SK-N-SH (cell line): Measurements from ENCODE around the gene CXCR5. TPM values are rescaled to one million over a fixed set of nuclear protein-coding genes. Genes with fewer than 3 reads are reported as not detected.

Source experiments
- CTCF ChIA-PET: fragments of 300-600, 350-600 bp; formaldehyde crosslinking; extraction: SDS; loops from one replicate; lab custom pipeline; 2021; lab: Yijun Ruan, JAX
- POLR2A ChIA-PET: fragments of 350-600 bp; sonication (Branson Sonifier 250); formaldehyde crosslinking; extraction: SDS; loops from one replicate; lab custom pipeline; 2020; ENCODE audit warnings: antibody characterized with exemption, inconsistent platforms; lab: Yijun Ruan, JAX
- DNase-seq: peaks from one replicate; pipeline ENCODE4 v3.0.0; 2012
- H2AFZ ChIP-seq: fragments of 200-600 bp; sonication (generic); 2 replicates; pipeline ENCODE4 v1.8.1; 2016; ENCODE audit warnings: antibody characterized with exemption, mild to moderate bottlenecking, low read depth
- H3F3A ChIP-seq: fragments of 200-600 bp; sonication (generic); replicated peaks from 2 replicates; pipeline ENCODE3; 2016; ENCODE audit warnings: antibody characterized with exemption, mild to moderate bottlenecking; ENCODE audit not compliant: insufficient read depth
- H3K27ac ChIP-seq, 2 experiments: fragments of 200-500 bp in 1 of 2; fragments of 200-600 bp in 1 of 2; sonication (Bioruptor generic) in 1 of 2; sonication (generic), shearing (Covaris generic) in 1 of 2; 2 replicates each; pipeline versions ENCODE4 v1.5.1 to v1.6.1; 2014 to 2016; ENCODE audit warnings: low read depth in 2 of 2, inconsistent platforms in 1 of 2, low read length in 1 of 2, mild to moderate bottlenecking in 1 of 2, mixed read lengths in 1 of 2
- H3K27me3 ChIP-seq: fragments of 200-600 bp; sonication (generic), shearing (Covaris generic); 2 replicates; pipeline ENCODE4 v1.6.1; 2016; ENCODE audit warnings: mixed run types; ENCODE audit not compliant: insufficient read depth
- H3K36me3 ChIP-seq, 2 experiments: fragments of 200-500 bp in 1 of 2; fragments of 200-600 bp in 1 of 2; sonication (Bioruptor generic) in 1 of 2; sonication (generic) in 1 of 2; replicated peaks in 1 of 2; 2 replicates each; pipeline versions ENCODE3 to v1.5.1; 2014 to 2016; ENCODE audit warnings: low read length in 1 of 2, mild to moderate bottlenecking in 1 of 2; ENCODE audit not compliant: insufficient read depth in 2 of 2, control insufficient read depth in 1 of 2
- H3K4me1 ChIP-seq, 2 experiments: fragments of 200-500 bp in 1 of 2; fragments of 200-600 bp in 1 of 2; sonication (Bioruptor generic) in 1 of 2; sonication (generic), shearing (Covaris generic) in 1 of 2; 2 replicates each; pipeline versions ENCODE4 v1.5.1 to v1.6.1; 2014 to 2016; ENCODE audit warnings: low read depth in 1 of 2, low read length in 1 of 2, mixed run types in 1 of 2; ENCODE audit not compliant: insufficient read depth in 2 of 2, control insufficient read depth in 1 of 2
- H3K4me2 ChIP-seq: fragments of 200-600 bp; sonication (generic), shearing (Covaris generic); 2 replicates; pipeline ENCODE4 v1.6.1; 2017; ENCODE audit warnings: mixed run types
- H3K4me3 ChIP-seq, 2 experiments: fragments of 200-500 bp in 1 of 2; fragments of 200-600 bp in 1 of 2; sonication (Bioruptor generic) in 1 of 2; sonication (generic), shearing (Covaris generic) in 1 of 2; 2 replicates each; pipeline versions ENCODE4 v1.5.1 to v1.8.1; 2014 to 2016; ENCODE audit warnings: low read depth in 2 of 2, inconsistent platforms in 1 of 2, low read length in 1 of 2, mild to moderate bottlenecking in 1 of 2, mixed read lengths in 1 of 2, moderate library complexity in 1 of 2
- H3K79me2 ChIP-seq: fragments of 200-600 bp; sonication (generic); 2 replicates; pipeline ENCODE4 v1.8.1; 2017; ENCODE audit warnings: mild to moderate bottlenecking; ENCODE audit not compliant: insufficient read depth
- H3K9ac ChIP-seq: fragments of 200-600 bp; sonication (generic); 2 replicates; pipeline ENCODE4 v1.6.1; 2017; ENCODE audit warnings: mixed run types
- H3K9me2 ChIP-seq: fragments of 200-600 bp; sonication (generic); 2 replicates; pipeline ENCODE4 v1.6.1; 2017; ENCODE audit warnings: mixed run types
- H3K9me3 ChIP-seq: fragments of 200-600 bp; sonication (generic); 2 replicates; pipeline ENCODE4 v1.6.1; 2017; ENCODE audit warnings: mixed run types, mild to moderate bottlenecking, moderate library complexity
- H4K20me1 ChIP-seq: fragments of 200-600 bp; sonication (generic); 2 replicates; pipeline ENCODE4 v1.6.1; 2017; ENCODE audit warnings: mild to moderate bottlenecking, mixed run types; ENCODE audit not compliant: insufficient read depth
- ELF1 ChIP-seq: IDR thresholded peaks from 2 replicates; pipeline ENCODE4 v1.4.0; 2012
- EP300 ChIP-seq, 2 experiments: IDR thresholded peaks; 2 replicates each; pipeline versions ENCODE4 v1.4.0 to v1.6.1; 2012; ENCODE audit warnings: borderline replicate concordance in 1 of 2, low read depth in 1 of 2, low read length in 1 of 2
- GABPA ChIP-seq: IDR thresholded peaks from 2 replicates; pipeline ENCODE4 v1.4.0; 2012; ENCODE audit warnings: low read depth, mild to moderate bottlenecking
- GATA2 ChIP-seq: sonication (generic); formaldehyde crosslinking; IDR thresholded peaks from 2 replicates; pipeline ENCODE4 v1.5.0; 2020; ENCODE audit warnings: mild to moderate bottlenecking, missing genetic modification reagents
- NFIC ChIP-seq: IDR thresholded peaks from 2 replicates; pipeline ENCODE4 v1.4.0; 2012; ENCODE audit warnings: borderline replicate concordance
- RXRA ChIP-seq: IDR thresholded peaks from 2 replicates; pipeline ENCODE4 v1.4.0; 2012; ENCODE audit warnings: low read depth, mild to moderate bottlenecking, borderline replicate concordance
- SIN3A ChIP-seq: IDR thresholded peaks from 2 replicates; pipeline ENCODE4 v1.6.1; 2012; ENCODE audit warnings: low read depth, mild to moderate bottlenecking, low read length, moderate library complexity, borderline replicate concordance
- TCF12 ChIP-seq: IDR thresholded peaks from 2 replicates; pipeline ENCODE4 v1.4.0; 2012
- WGBS: methylation state at CpG from one replicate; pipeline ENCODE4 v1.1.6; 2017; ENCODE audit warnings: low lambda C conversion rate; 5-methylcytosine and 5-hydroxymethylcytosine counted together
- polyA plus RNA-seq, 3 experiments: library from polyadenylated mRNA; depleted of rRNA; stranded (reverse); fragments of >200 nt; gene quantifications; 2 replicates each; pipeline ENCODE4 v1.2.3, GENCODE V29; 2012
- TF ChIP-seq, protein P1 (sequence below): IDR thresholded peaks from 2 replicates; pipeline ENCODE4 v1.6.1; 2012; ENCODE audit warnings: mild to moderate bottlenecking, low read depth, low read length, moderate library complexity
- TF ChIP-seq, protein P2 (sequence below): fragments of 150-350 bp; IDR thresholded peaks from 2 replicates; pipeline ENCODE4 v1.6.1; 2017; ENCODE audit warnings: antibody characterized with exemption, low read length, low read depth, borderline replicate concordance
- TF ChIP-seq, protein P3 (sequence below): IDR thresholded peaks from 2 replicates; pipeline ENCODE4 v1.4.0; 2012; ENCODE audit warnings: low read depth, borderline replicate concordance

The CXCR5 gene
- polyA plus RNA-seq, 1 of the 3 experiments (the other 2 are of a cell fraction), result 0.02 TPM

DNA sequence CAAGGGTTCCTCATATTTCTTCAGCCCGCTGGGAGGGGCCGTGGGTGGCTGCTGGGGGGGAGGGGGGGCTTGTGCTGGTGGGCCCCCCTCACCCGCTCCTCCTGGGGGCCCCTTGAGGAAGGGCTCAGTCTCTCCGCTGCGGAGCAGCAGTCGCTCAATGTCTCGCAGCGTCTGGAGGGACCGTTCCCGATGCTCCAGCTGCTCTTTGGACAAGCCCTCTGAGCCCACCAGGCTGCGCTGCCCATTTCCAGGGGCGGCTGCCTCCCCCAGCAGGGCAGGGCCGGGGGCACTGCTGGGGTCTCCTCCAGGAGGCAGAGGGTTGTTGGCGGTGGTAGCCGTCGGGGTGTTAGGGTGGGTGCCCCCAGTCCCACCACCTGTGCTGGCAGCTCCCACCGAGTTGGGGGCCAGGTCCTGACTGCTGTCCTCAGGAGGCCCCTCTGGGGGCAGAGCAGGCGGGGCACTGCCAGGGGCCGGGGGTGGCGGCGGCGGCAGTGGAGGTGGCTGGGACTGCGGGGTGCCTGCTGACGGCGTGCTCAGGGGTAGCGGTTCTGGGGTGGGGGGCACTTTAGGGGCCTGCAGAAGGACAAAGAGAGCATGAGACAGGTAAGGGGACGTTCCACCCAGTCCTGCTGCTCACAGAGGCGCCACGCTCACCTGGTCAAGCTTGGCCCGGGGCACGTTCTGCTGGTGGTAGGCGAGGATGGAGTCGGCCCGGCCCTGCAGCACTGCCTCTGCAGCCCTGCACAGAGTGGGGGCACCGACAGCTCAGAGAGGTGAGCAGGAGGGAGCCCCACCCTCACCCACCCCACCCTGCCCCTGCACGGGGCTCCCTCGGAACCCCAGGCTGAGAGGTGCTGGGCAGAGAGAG, 18.9 kb downstream of the CXCR5 start:
- ChIA-PET CTCF (interaction anchor here (9.7 kb wide), 1 partner anchor 54 kb away, joined by 112 read pairs; the partner anchor contains the start of gene UPK2), POLR2A (no interaction called here)
- H3K9me2 ChIP-seq, result no peaks in the 10 kb centered on the region
- H2AFZ ChIP-seq, result no peak overlapping the region
- TF ChIP-seq GABPA (no peak), SIN3A (no peak), TCF12 (no peak), NFIC (no peak), GATA2 (no peak), EP300 (IDR thresholded peaks at IDR 0.05; ENCODE audit: borderline replicate concordance in 1 of 2, low read depth in 1 of 2, low read length in 1 of 2) (no peak), RXRA (no peak), ELF1 (no peak)
- TF ChIP-seq, protein P1, sequence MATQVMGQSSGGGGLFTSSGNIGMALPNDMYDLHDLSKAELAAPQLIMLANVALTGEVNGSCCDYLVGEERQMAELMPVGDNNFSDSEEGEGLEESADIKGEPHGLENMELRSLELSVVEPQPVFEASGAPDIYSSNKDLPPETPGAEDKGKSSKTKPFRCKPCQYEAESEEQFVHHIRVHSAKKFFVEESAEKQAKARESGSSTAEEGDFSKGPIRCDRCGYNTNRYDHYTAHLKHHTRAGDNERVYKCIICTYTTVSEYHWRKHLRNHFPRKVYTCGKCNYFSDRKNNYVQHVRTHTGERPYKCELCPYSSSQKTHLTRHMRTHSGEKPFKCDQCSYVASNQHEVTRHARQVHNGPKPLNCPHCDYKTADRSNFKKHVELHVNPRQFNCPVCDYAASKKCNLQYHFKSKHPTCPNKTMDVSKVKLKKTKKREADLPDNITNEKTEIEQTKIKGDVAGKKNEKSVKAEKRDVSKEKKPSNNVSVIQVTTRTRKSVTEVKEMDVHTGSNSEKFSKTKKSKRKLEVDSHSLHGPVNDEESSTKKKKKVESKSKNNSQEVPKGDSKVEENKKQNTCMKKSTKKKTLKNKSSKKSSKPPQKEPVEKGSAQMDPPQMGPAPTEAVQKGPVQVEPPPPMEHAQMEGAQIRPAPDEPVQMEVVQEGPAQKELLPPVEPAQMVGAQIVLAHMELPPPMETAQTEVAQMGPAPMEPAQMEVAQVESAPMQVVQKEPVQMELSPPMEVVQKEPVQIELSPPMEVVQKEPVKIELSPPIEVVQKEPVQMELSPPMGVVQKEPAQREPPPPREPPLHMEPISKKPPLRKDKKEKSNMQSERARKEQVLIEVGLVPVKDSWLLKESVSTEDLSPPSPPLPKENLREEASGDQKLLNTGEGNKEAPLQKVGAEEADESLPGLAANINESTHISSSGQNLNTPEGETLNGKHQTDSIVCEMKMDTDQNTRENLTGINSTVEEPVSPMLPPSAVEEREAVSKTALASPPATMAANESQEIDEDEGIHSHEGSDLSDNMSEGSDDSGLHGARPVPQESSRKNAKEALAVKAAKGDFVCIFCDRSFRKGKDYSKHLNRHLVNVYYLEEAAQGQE, result no peak
- TF ChIP-seq, protein P2, sequence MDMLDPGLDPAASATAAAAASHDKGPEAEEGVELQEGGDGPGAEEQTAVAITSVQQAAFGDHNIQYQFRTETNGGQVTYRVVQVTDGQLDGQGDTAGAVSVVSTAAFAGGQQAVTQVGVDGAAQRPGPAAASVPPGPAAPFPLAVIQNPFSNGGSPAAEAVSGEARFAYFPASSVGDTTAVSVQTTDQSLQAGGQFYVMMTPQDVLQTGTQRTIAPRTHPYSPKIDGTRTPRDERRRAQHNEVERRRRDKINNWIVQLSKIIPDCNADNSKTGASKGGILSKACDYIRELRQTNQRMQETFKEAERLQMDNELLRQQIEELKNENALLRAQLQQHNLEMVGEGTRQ, result no peak
- TF ChIP-seq, protein P3, sequence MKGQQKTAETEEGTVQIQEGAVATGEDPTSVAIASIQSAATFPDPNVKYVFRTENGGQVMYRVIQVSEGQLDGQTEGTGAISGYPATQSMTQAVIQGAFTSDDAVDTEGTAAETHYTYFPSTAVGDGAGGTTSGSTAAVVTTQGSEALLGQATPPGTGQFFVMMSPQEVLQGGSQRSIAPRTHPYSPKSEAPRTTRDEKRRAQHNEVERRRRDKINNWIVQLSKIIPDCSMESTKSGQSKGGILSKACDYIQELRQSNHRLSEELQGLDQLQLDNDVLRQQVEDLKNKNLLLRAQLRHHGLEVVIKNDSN, result no peak
- no CpG with 5 or more reads among the region's 37 CpGs for WGBS
- peaks cover 16% of the 10 kb centered on the region for H3F3A ChIP-seq
- peaks cover 6 to 8% of the 10 kb centered on the region in 2 experiments; a peak in 3 of 4 replicates for H3K4me1 ChIP-seq
- no peak overlapping the region for H3K9ac ChIP-seq
- H4K20me1 ChIP-seq, result peaks cover 55% of the 10 kb centered on the region
- H3K36me3 ChIP-seq, result peaks cover 35 to 49% of the 10 kb centered on the region in 2 experiments
- no peak overlapping the region for H3K4me2 ChIP-seq
- no peak overlapping the region for H3K4me3 ChIP-seq
- no peak overlapping the region for H3K27ac ChIP-seq
- no peak for DNase-seq
- no peaks in the 10 kb centered on the region for H3K27me3 ChIP-seq
- no peaks in the 10 kb centered on the region for H3K9me3 ChIP-seq
- H3K79me2 ChIP-seq, result peaks cover 66% of the 10 kb centered on the region
